Measurements from ENCODE around the gene DCUN1D3. TPM values are rescaled to one million over a fixed set of nuclear protein-coding genes. Genes with fewer than 3 reads are reported as not detected.
A peak's percentile ranks its signal among the peaks of the same experiment; 100 is the strongest.
"Not testable (repeated sequence)": the region's sequence is repeated elsewhere in the genome, so short reads cannot be mapped to it uniquely, and the experiment has no call there.

Gene DCUN1D3
- total RNA-seq, 4 donors from 2014 or later, result 18.3 to 37.4 (median 27.8) TPM

- intact Hi-C loops (cut with DNase I), result no loop called here
- Histone ChIP-seq H3K27ac (replicated peaks in 1 of 4) (peak overlapping the region; percentile 70 to 80 (median 72)), H3K27me3 (no peaks in the 10 kb centered on the region), H3K4me3 (no peak overlapping the region), H3K36me3 (peaks cover 4 to 8% (median 7%) of the 10 kb centered on the region in 4 donors), H3K9me3 (no peaks in the 10 kb centered on the region), H3K4me1 (peaks cover 79 to 98% (median 87%) of the 10 kb centered on the region in 4 donors)
- WGBS, result 52% methylated on average over 3 of the region's 3 CpGs
- TF ChIP-seq POLR2A (IDR thresholded peaks at IDR 0.05; ENCODE audit: low read depth), result no peak
- TF ChIP-seq POLR2AphosphoS5 (IDR thresholded peaks at IDR 0.05), result no peak
- no peak for TF ChIP-seq EP300 (IDR thresholded peaks at IDR 0.05)
- TF ChIP-seq CTCF (IDR thresholded peaks at IDR 0.05), result no peak
- no peak for DNase-seq (ENCODE audit: extremely low spot score)
Measured at GRCh38 chr16:20866801-20867200, 33.4 kb downstream of the DCUN1D3 start.

GRCh38 chr16:20866145-20866772 is 33.9 kb downstream of the DCUN1D3 start:
- TF ChIP-seq CTCF (IDR thresholded peaks at IDR 0.05) (no peak), POLR2AphosphoS5 (IDR thresholded peaks at IDR 0.05) (peak in 1 of 2 donors; percentile 23), POLR2A (IDR thresholded peaks at IDR 0.05; ENCODE audit: low read depth) (no peak)
- Histone ChIP-seq H3K4me3 (no peak overlapping the region), H3K27ac (replicated peaks in 1 of 4) (peak overlapping the region; percentile 70 to 80 (median 72)), H3K4me1 (peaks cover 80 to 97% (median 84%) of the 10 kb centered on the region in 4 donors), H3K36me3 (peaks cover 4 to 13% (median 11%) of the 10 kb centered on the region in 4 donors), H3K27me3 (no peaks in the 10 kb centered on the region), H3K9me3 (no peaks in the 10 kb centered on the region)
- 77% methylated on average over 4 of the region's 6 CpGs for WGBS
- DNase-seq (ENCODE audit: extremely low spot score), result no peak
- intact Hi-C loops (cut with DNase I), result no loop called here

GRCh38 chr16:20865420-20866131 is 34.6 kb downstream of the DCUN1D3 start:
- Histone ChIP-seq H3K4me1 (peaks cover 78 to 97% (median 83%) of the 10 kb centered on the region in 4 donors), H3K36me3 (peaks cover 4 to 19% (median 17%) of the 10 kb centered on the region in 4 donors), H3K9me3 (no peaks in the 10 kb centered on the region), H3K27ac (replicated peaks in 1 of 4) (peak overlapping the region; percentile 70 to 80 (median 72)), H3K4me3 (no peak overlapping the region), H3K27me3 (no peaks in the 10 kb centered on the region)
- intact Hi-C loops (cut with DNase I), result no loop called here
- TF ChIP-seq POLR2AphosphoS5 (IDR thresholded peaks at IDR 0.05), result no peak
- TF ChIP-seq POLR2A (IDR thresholded peaks at IDR 0.05; ENCODE audit: low read depth), result no peak
- no peak for TF ChIP-seq EP300 (IDR thresholded peaks at IDR 0.05)
- TF ChIP-seq CTCF (IDR thresholded peaks at IDR 0.05), result no peak
- 54% methylated on average over 6 of the region's 6 CpGs for WGBS
- no peak for DNase-seq (ENCODE audit: extremely low spot score)

GRCh38 chr16:20864376-20864775 is 35.8 kb downstream of the DCUN1D3 start:
- WGBS, result 94% methylated on average over 6 of the region's 6 CpGs
- Histone ChIP-seq H3K27ac (replicated peaks in 1 of 4) (peak overlapping the region in 2 of 4 donors; percentile 70 to 71), H3K36me3 (peaks cover 12 to 30% (median 28%) of the 10 kb centered on the region in 4 donors), H3K4me1 (peaks cover 77 to 95% (median 82%) of the 10 kb centered on the region in 4 donors)
- H3K4me3 ChIP-seq; H3K9me3 ChIP-seq; H3K27me3 ChIP-seq; intact Hi-C loops (cut with DNase I): not testable (repeated sequence)
- peak; percentile 53 for DNase-seq (ENCODE audit: extremely low spot score)

GRCh38 chr16:20862162-20862960 is 37.8 kb downstream of the DCUN1D3 start:
- H3K27ac ChIP-seq (replicated peaks in 1 of 4), result no peak overlapping the region
- peaks cover 63 to 75% (median 69%) of the 10 kb centered on the region in 4 donors for H3K4me1 ChIP-seq
- intact Hi-C loops (cut with DNase I), result no loop called here

GRCh38 chr16:20860995-20861394 is 39.2 kb downstream of the DCUN1D3 start:
- H3K27me3 ChIP-seq; H3K4me3 ChIP-seq; intact Hi-C loops (cut with DNase I); H3K9me3 ChIP-seq; DNase-seq (ENCODE audit: extremely low spot score); H3K27ac ChIP-seq (replicated peaks in 1 of 4): not testable (repeated sequence)
- Histone ChIP-seq H3K36me3 (peaks cover 12 to 45% (median 30%) of the 10 kb centered on the region in 4 donors), H3K4me1 (peaks cover 50 to 64% (median 59%) of the 10 kb centered on the region in 4 donors)
- 78% methylated on average over 3 of the region's 4 CpGs for WGBS

More at GRCh38 chr16:20862162-20862960, 37.8 kb downstream of the DCUN1D3 start:
- TF ChIP-seq POLR2AphosphoS5 (IDR thresholded peaks at IDR 0.05) (no peak), POLR2A (IDR thresholded peaks at IDR 0.05; ENCODE audit: low read depth) (no peak), EP300 (IDR thresholded peaks at IDR 0.05) (no peak), CTCF (IDR thresholded peaks at IDR 0.05) (no peak)
- WGBS, result 92% methylated on average over 21 of the region's 21 CpGs
- Histone ChIP-seq H3K27me3 (no peaks in the 10 kb centered on the region), H3K4me3 (no peak overlapping the region), H3K36me3 (peaks cover 12 to 36% (median 28%) of the 10 kb centered on the region in 4 donors), H3K9me3 (no peaks in the 10 kb centered on the region)
- peak; percentile 50 for DNase-seq (ENCODE audit: extremely low spot score)

All from esophagus muscularis mucosa (tissue), 4 donors.